ENCODE results near the gene ZNF678.

Gene ZNF678

DNA sequence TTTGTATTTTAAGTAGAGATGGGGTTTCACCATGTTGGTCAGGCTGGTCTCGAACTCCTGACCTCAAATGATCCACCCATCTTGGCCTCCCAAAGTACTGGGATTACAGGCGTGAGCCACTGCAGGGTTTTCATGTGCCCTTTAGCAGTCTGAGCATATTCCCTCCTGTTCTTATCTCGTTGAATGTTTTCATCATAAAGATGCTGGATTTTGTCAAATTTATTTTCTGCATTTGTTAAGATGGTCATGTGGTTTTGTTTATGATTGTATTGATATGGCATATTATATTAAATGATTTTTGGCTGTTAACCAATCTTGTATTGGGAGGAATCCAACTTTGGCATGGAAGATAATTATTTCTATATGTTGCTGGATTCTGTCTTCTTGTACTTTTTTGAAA, 163.0 kb downstream of the ZNF678 start:
- DNase-seq = no peak

Data from inflammatory macrophage treated with lipopolysaccharide for 1 hour (primary cell).